SK-N-SH treated with all-trans-retinoic acid at 6 μM for 48 hours (cell line): Measurements from ENCODE around the gene AHSG.

Experiments
- TF ChIP-seq, protein P1 (sequence below): fragments of 250-450 bp; sonication (Bioruptor Pico); IDR thresholded peaks from 2 replicates; pipeline ENCODE4 v1.5.1; 2021; ENCODE audit warnings: mild to moderate bottlenecking, moderate library complexity
- TF ChIP-seq, protein P2 (sequence below): fragments of 250-450 bp; sonication (Bioruptor Pico); IDR thresholded peaks from 2 replicates; pipeline ENCODE4 v1.8.0; 2021; ENCODE audit warnings: low read depth, mild to moderate bottlenecking, moderate library complexity, borderline replicate concordance

DNA sequence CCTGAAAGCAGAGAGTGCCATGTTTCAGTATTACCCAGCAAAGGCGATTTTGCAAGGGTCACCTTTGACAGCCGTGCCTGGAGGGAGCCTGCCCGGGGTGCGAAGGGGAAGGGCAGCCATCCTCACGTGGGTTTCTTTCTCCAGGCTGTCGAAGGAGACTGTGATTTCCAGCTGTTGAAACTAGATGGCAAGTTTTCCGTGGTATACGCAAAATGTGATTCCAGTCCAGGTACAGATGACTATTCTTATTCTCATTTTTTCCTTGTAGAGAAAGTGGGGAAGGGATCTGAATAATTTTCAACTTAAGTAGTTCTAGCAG is 3.4 kb downstream of the AHSG start:
- TF ChIP-seq, protein P1, sequence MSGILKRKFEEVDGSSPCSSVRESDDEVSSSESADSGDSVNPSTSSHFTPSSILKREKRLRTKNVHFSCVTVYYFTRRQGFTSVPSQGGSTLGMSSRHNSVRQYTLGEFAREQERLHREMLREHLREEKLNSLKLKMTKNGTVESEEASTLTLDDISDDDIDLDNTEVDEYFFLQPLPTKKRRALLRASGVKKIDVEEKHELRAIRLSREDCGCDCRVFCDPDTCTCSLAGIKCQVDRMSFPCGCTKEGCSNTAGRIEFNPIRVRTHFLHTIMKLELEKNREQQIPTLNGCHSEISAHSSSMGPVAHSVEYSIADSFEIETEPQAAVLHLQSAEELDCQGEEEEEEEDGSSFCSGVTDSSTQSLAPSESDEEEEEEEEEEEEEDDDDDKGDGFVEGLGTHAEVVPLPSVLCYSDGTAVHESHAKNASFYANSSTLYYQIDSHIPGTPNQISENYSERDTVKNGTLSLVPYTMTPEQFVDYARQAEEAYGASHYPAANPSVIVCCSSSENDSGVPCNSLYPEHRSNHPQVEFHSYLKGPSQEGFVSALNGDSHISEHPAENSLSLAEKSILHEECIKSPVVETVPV (CRISPR knock-in tag) = no peak
- TF ChIP-seq, protein P2, sequence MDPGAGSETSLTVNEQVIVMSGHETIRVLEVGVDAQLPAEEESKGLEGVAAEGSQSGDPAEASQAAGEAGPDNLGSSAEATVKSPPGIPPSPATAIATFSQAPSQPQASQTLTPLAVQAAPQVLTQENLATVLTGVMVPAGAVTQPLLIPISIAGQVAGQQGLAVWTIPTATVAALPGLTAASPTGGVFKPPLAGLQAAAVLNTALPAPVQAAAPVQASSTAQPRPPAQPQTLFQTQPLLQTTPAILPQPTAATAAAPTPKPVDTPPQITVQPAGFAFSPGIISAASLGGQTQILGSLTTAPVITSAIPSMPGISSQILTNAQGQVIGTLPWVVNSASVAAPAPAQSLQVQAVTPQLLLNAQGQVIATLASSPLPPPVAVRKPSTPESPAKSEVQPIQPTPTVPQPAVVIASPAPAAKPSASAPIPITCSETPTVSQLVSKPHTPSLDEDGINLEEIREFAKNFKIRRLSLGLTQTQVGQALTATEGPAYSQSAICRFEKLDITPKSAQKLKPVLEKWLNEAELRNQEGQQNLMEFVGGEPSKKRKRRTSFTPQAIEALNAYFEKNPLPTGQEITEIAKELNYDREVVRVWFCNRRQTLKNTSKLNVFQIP (CRISPR knock-in tag) = no peak
